Suprapubic skin (tissue), 4 donors: ENCODE measurements around the gene SLC6A12. TPM values are rescaled to one million over a fixed set of nuclear protein-coding genes. Genes with fewer than 3 reads are reported as not detected.

ENCODE experiments used
- DNase-seq, 2 donors: peaks; one replicate each; pipeline ENCODE4 v3.0.0-alpha.2; 2019; ENCODE audit warnings: low spot score in 2 of 2
- H3K27ac ChIP-seq: fragments of 200-600 bp; sonication (generic); one replicate; pipeline ENCODE4 v1.5.1; 2019
- H3K27me3 ChIP-seq: fragments of 200-600 bp; sonication (generic); one replicate; pipeline ENCODE4 v1.5.1; 2019
- H3K36me3 ChIP-seq: fragments of 200-600 bp; sonication (generic); one replicate; pipeline ENCODE4 v1.5.1; 2019
- H3K4me1 ChIP-seq: fragments of 200-600 bp; sonication (generic); one replicate; pipeline ENCODE4 v1.5.1; 2019
- H3K4me3 ChIP-seq: fragments of 200-600 bp; sonication (generic); one replicate; pipeline ENCODE4 v1.5.1; 2019; ENCODE audit warnings: mild to moderate bottlenecking
- H3K9me3 ChIP-seq: fragments of 200-600 bp; sonication (generic); one replicate; pipeline ENCODE4 v1.5.1; 2019
- CTCF ChIP-seq, 2 donors: fragments of 200-600 bp in 1 of 2; fragments of 450-650 bp in 1 of 2; sonication (generic) in 1 of 2; IDR thresholded peaks; one replicate each; pipeline ENCODE4 v1.5.1; 2016 to 2019; ENCODE audit warnings: antibody characterized with exemption in 2 of 2, mild to moderate bottlenecking in 1 of 2, moderate library complexity in 1 of 2
- EP300 ChIP-seq: sonication (generic); formaldehyde crosslinking; IDR thresholded peaks from one replicate; pipeline ENCODE4 v1.6.1; 2017; ENCODE audit warnings: antibody characterized with exemption
- POLR2A ChIP-seq, 2 donors: fragments of 450-650 bp; IDR thresholded peaks; one replicate each; pipeline ENCODE4 v1.6.1; 2017; ENCODE audit warnings: antibody characterized with exemption in 2 of 2, mild to moderate bottlenecking in 2 of 2, moderate library complexity in 2 of 2
- POLR2AphosphoS5 ChIP-seq, 3 donors: sonication (generic); formaldehyde crosslinking; IDR thresholded peaks; one replicate each; pipeline ENCODE4 v1.6.1; 2017; ENCODE audit warnings: antibody characterized with exemption in 3 of 3
- WGBS: methylation state at CpG from one replicate; pipeline ENCODE4 v1.1.5; 2018; 5-methylcytosine and 5-hydroxymethylcytosine counted together
- total RNA-seq, 4 donors: library from RNA; depleted of rRNA; stranded (reverse); fragments of >200 nt; gene quantifications; one replicate each; pipeline ENCODE4 v1.1.0, GENCODE V29; 2016

SLC6A12 gene
- total RNA-seq, 4 donors from 2014 or later = 3.1 to 6.0 TPM; not detected in 2

- Histone ChIP-seq H3K27me3 (peaks cover 68% of the 10 kb centered on the region), H3K36me3 (no peaks in the 10 kb centered on the region), H3K9me3 (no peaks in the 10 kb centered on the region), H3K4me3 (no peak overlapping the region), H3K27ac (no peak overlapping the region), H3K4me1 (peaks cover 21% of the 10 kb centered on the region)
- no peak for DNase-seq
- 54% methylated on average over 5 of the region's 6 CpGs for WGBS
- TF ChIP-seq CTCF (IDR thresholded peaks at IDR 0.05) (no peak), POLR2AphosphoS5 (IDR thresholded peaks at IDR 0.05) (no peak), EP300 (no peak), POLR2A (IDR thresholded peaks at IDR 0.05) (no peak)
These were observed 39.8 kb downstream of the SLC6A12 start for GRCh38 chr12:174124-174523.

- 69% methylated on average over 11 of the region's 15 CpGs for WGBS
- Histone ChIP-seq H3K27me3 (peaks cover 56% of the 10 kb centered on the region), H3K4me1 (peaks cover 19% of the 10 kb centered on the region), H3K9me3 (no peaks in the 10 kb centered on the region), H3K27ac (no peak overlapping the region), H3K36me3 (no peaks in the 10 kb centered on the region), H3K4me3 (no peak overlapping the region)
- TF ChIP-seq POLR2A (IDR thresholded peaks at IDR 0.05) (no peak), EP300 (no peak), POLR2AphosphoS5 (IDR thresholded peaks at IDR 0.05) (no peak), CTCF (IDR thresholded peaks at IDR 0.05) (no peak)
- DNase-seq = no peak
These were observed 41.2 kb downstream of the SLC6A12 start for GRCh38 chr12:172732-173161.

GRCh38 chr12:171743-172676, 41.9 kb downstream of the SLC6A12 start:
- WGBS = 46% methylated on average over 15 of the region's 18 CpGs
- no peak overlapping the region for H3K4me3 ChIP-seq
- TF ChIP-seq POLR2A (IDR thresholded peaks at IDR 0.05) (no peak), EP300 (no peak), POLR2AphosphoS5 (IDR thresholded peaks at IDR 0.05) (no peak), CTCF (IDR thresholded peaks at IDR 0.05) (no peak)
- H3K36me3 ChIP-seq = no peaks in the 10 kb centered on the region
- no peak for DNase-seq
- H3K4me1 ChIP-seq = peaks cover 19% of the 10 kb centered on the region
- H3K27ac ChIP-seq = no peak overlapping the region
- H3K27me3 ChIP-seq = peaks cover 52% of the 10 kb centered on the region
- H3K9me3 ChIP-seq = no peaks in the 10 kb centered on the region

GRCh38 chr12:171276-171675, 42.7 kb downstream of the SLC6A12 start:
- H3K4me3 ChIP-seq = no peak overlapping the region
- H3K9me3 ChIP-seq = no peaks in the 10 kb centered on the region
- no peak overlapping the region for H3K27ac ChIP-seq
- TF ChIP-seq POLR2A (IDR thresholded peaks at IDR 0.05) (no peak), POLR2AphosphoS5 (IDR thresholded peaks at IDR 0.05) (no peak), CTCF (IDR thresholded peaks at IDR 0.05) (no peak), EP300 (no peak)
- H3K36me3 ChIP-seq = no peaks in the 10 kb centered on the region
- peaks cover 52% of the 10 kb centered on the region for H3K27me3 ChIP-seq
- DNase-seq = no peak
- H3K4me1 ChIP-seq = peaks cover 14% of the 10 kb centered on the region
- whole genome bisulfite sequencing = 79% methylated on average over 10 of the region's 10 CpGs

GRCh38 chr12:170371-171225, 43.4 kb downstream of the SLC6A12 start:
- Histone ChIP-seq H3K27me3 (peaks cover 45% of the 10 kb centered on the region), H3K9me3 (no peaks in the 10 kb centered on the region), H3K36me3 (no peaks in the 10 kb centered on the region), H3K4me1 (peaks cover 11% of the 10 kb centered on the region), H3K4me3 (no peak overlapping the region), H3K27ac (no peak overlapping the region)
- WGBS = 84% methylated on average over 17 of the region's 29 CpGs
- TF ChIP-seq POLR2AphosphoS5 (IDR thresholded peaks at IDR 0.05) (no peak), POLR2A (IDR thresholded peaks at IDR 0.05) (no peak), EP300 (no peak), CTCF (IDR thresholded peaks at IDR 0.05) (no peak)
- no peak for DNase-seq
